K562 (cell line): ENCODE measurements around the gene LSM4. TPM values are rescaled to one million over a fixed set of nuclear protein-coding genes. Genes with fewer than 3 reads are reported as not detected.

ENCODE experiments used
- BCL6 ChIP-seq: fragments of 250-450 bp; sonication (Bioruptor Pico); IDR thresholded peaks from 2 replicates; pipeline ENCODE4 v1.4.0; 2020
- EP300 ChIP-seq: IDR thresholded peaks from 2 replicates; pipeline ENCODE4 v1.6.1; 2012; ENCODE audit warnings: low read length, improper control_type of control experiment
- NFIC ChIP-seq: fragments of 450-650 bp; IDR thresholded peaks from 2 replicates; pipeline ENCODE4 v1.6.1; 2017; ENCODE audit warnings: mild to moderate bottlenecking, inconsistent platforms
- NFYB ChIP-seq: IDR thresholded peaks from 2 replicates; pipeline ENCODE4 v1.6.1; 2011; ENCODE audit warnings: mild to moderate bottlenecking, moderate library complexity; ENCODE audit not compliant: insufficient read length; ENCODE audit errors: extremely low read depth
- RAD21 ChIP-seq, 2 experiments: fragments of 250-450 bp in 1 of 2; fragments of 450-650 bp in 1 of 2; sonication (Bioruptor Pico) in 1 of 2; formaldehyde crosslinking in 1 of 2; IDR thresholded peaks in 1 of 2; conservative IDR thresholded peaks in 1 of 2; 2 replicates each; pipeline versions ENCODE4 v1.4.0 to v1.8.0; 2020 to 2022; ENCODE audit warnings: mild to moderate bottlenecking in 2 of 2, moderate library complexity in 1 of 2
- SOX6 ChIP-seq: fragments of 450-650 bp; IDR thresholded peaks from 2 replicates; pipeline ENCODE4 v1.6.1; 2014; ENCODE audit warnings: mild to moderate bottlenecking
- ZNF12 ChIP-seq: sonication (generic); formaldehyde crosslinking; IDR thresholded peaks from 2 replicates; pipeline ENCODE4 v1.4.0; 2020; ENCODE audit warnings: mild to moderate bottlenecking, missing genetic modification reagents
- polyA plus RNA-seq, 8 experiments: library from polyadenylated mRNA; depleted of rRNA in 4 of 8; stranded (reverse) in 5 of 8; unstranded in 3 of 8; fragments of >200 nt; fragmentation: Nextera tagmentation in 2 of 8; fragmentation: Illumina TruSeq in 1 of 8; extraction: Ambion mirVana in 2 of 8; extraction: Trizol in 1 of 8; gene quantifications; 2 replicates each; pipeline versions ENCODE4 v1.2.1 to v1.2.3, GENCODE V29; 2011 to 2014; ENCODE audit warnings: inconsistent platforms in 1 of 8, missing spikeins in 1 of 8
- total RNA-seq, 7 experiments: library from RNA; depleted of rRNA in 6 of 7; stranded (reverse); fragments of >200 nt in 6 of 7; fragmentation: Illumina TruSeq in 2 of 7; extraction: Trizol in 2 of 7; gene quantifications; 2 replicates each; pipeline versions ENCODE4 v1.2.1 to v1.2.3, GENCODE V29; 2011 to 2021; ENCODE audit warnings: low replicate concordance in 1 of 7
- TF ChIP-seq, protein P1 (sequence below): fragments of 200-600 bp; sonication (generic); IDR thresholded peaks from one replicate; pipeline ENCODE4 v1.6.1; 2012; ENCODE audit warnings: mild to moderate bottlenecking, low read depth, low read length, inconsistent platforms
- TF ChIP-seq, protein P2 (sequence below): fragments of 450-650 bp; conservative IDR thresholded peaks from 2 replicates; pipeline ENCODE4 v1.6.1; 2016; ENCODE audit warnings: missing genetic modification characterization, low read depth, mild to moderate bottlenecking, missing compliant biosample characterization, moderate library complexity
- TF ChIP-seq, protein P3 (sequence below): fragments of 450-650 bp; IDR thresholded peaks from 2 replicates; pipeline ENCODE4 v1.6.1; 2014; ENCODE audit warnings: low read depth, mild to moderate bottlenecking, moderate library complexity, borderline replicate concordance
- TF ChIP-seq, protein P4 (sequence below), 2 experiments: fragments of 450-650 bp; conservative IDR thresholded peaks; 2 replicates each; pipeline ENCODE4 v1.6.1; 2017; ENCODE audit warnings: mild to moderate bottlenecking in 2 of 2, moderate library complexity in 2 of 2

The LSM4 gene
- total and polyA plus RNA-seq, 9 of the 15 experiments (the other 6 are each of a cell fraction or from before 2014, with no cell fraction given) = 11.9 to 763 (median 202) TPM

DNA sequence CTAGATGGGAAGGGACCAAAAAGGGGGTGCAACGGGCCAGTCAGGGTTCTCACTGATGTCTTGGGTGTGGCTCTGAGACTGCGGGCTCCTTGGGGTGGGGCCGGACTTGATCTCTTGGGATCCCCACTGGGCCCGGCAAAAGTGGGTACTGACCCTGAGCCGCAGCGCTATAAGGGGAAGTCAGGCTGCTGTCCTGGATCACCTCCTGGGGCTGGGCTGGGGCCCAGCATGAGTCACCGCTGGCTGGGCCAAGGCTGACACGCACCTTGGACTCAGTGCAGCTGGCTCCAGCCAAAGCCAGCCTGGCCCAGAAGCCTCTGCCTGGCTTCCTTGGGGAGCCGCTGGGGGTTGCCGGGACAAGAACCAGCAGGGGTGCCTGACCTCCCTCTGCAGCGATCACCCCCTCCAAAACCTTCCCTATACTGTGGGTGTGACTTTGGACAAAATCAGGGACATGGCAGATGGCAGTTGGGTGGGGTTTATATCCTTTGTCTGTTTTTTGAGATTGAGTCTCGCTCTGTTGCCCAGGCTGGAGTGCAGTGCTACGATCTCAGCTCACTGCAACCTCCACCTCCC is 48.0 kb downstream of the LSM4 start (continued):
- TF ChIP-seq, protein P1, sequence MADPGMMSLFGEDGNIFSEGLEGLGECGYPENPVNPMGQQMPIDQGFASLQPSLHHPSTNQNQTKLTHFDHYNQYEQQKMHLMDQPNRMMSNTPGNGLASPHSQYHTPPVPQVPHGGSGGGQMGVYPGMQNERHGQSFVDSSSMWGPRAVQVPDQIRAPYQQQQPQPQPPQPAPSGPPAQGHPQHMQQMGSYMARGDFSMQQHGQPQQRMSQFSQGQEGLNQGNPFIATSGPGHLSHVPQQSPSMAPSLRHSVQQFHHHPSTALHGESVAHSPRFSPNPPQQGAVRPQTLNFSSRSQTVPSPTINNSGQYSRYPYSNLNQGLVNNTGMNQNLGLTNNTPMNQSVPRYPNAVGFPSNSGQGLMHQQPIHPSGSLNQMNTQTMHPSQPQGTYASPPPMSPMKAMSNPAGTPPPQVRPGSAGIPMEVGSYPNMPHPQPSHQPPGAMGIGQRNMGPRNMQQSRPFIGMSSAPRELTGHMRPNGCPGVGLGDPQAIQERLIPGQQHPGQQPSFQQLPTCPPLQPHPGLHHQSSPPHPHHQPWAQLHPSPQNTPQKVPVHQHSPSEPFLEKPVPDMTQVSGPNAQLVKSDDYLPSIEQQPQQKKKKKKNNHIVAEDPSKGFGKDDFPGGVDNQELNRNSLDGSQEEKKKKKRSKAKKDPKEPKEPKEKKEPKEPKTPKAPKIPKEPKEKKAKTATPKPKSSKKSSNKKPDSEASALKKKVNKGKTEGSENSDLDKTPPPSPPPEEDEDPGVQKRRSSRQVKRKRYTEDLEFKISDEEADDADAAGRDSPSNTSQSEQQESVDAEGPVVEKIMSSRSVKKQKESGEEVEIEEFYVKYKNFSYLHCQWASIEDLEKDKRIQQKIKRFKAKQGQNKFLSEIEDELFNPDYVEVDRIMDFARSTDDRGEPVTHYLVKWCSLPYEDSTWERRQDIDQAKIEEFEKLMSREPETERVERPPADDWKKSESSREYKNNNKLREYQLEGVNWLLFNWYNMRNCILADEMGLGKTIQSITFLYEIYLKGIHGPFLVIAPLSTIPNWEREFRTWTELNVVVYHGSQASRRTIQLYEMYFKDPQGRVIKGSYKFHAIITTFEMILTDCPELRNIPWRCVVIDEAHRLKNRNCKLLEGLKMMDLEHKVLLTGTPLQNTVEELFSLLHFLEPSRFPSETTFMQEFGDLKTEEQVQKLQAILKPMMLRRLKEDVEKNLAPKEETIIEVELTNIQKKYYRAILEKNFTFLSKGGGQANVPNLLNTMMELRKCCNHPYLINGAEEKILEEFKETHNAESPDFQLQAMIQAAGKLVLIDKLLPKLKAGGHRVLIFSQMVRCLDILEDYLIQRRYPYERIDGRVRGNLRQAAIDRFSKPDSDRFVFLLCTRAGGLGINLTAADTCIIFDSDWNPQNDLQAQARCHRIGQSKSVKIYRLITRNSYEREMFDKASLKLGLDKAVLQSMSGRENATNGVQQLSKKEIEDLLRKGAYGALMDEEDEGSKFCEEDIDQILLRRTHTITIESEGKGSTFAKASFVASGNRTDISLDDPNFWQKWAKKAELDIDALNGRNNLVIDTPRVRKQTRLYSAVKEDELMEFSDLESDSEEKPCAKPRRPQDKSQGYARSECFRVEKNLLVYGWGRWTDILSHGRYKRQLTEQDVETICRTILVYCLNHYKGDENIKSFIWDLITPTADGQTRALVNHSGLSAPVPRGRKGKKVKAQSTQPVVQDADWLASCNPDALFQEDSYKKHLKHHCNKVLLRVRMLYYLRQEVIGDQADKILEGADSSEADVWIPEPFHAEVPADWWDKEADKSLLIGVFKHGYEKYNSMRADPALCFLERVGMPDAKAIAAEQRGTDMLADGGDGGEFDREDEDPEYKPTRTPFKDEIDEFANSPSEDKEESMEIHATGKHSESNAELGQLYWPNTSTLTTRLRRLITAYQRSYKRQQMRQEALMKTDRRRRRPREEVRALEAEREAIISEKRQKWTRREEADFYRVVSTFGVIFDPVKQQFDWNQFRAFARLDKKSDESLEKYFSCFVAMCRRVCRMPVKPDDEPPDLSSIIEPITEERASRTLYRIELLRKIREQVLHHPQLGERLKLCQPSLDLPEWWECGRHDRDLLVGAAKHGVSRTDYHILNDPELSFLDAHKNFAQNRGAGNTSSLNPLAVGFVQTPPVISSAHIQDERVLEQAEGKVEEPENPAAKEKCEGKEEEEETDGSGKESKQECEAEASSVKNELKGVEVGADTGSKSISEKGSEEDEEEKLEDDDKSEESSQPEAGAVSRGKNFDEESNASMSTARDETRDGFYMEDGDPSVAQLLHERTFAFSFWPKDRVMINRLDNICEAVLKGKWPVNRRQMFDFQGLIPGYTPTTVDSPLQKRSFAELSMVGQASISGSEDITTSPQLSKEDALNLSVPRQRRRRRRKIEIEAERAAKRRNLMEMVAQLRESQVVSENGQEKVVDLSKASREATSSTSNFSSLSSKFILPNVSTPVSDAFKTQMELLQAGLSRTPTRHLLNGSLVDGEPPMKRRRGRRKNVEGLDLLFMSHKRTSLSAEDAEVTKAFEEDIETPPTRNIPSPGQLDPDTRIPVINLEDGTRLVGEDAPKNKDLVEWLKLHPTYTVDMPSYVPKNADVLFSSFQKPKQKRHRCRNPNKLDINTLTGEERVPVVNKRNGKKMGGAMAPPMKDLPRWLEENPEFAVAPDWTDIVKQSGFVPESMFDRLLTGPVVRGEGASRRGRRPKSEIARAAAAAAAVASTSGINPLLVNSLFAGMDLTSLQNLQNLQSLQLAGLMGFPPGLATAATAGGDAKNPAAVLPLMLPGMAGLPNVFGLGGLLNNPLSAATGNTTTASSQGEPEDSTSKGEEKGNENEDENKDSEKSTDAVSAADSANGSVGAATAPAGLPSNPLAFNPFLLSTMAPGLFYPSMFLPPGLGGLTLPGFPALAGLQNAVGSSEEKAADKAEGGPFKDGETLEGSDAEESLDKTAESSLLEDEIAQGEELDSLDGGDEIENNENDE = peak; percentile 16
- TF ChIP-seq NFYB = no peak
- peak; percentile 7; the same call in 1 of the 2 replicates for TF ChIP-seq EP300
- TF ChIP-seq, protein P2, sequence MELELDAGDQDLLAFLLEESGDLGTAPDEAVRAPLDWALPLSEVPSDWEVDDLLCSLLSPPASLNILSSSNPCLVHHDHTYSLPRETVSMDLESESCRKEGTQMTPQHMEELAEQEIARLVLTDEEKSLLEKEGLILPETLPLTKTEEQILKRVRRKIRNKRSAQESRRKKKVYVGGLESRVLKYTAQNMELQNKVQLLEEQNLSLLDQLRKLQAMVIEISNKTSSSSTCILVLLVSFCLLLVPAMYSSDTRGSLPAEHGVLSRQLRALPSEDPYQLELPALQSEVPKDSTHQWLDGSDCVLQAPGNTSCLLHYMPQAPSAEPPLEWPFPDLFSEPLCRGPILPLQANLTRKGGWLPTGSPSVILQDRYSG = no peak
- no peak for TF ChIP-seq BCL6 (CRISPR knock-in tag)
- 0 out of 2 replicates have a peak, but pooled peaks have one; percentile 56 for TF ChIP-seq ZNF12 (CRISPR knock-in tag)
- TF ChIP-seq, protein P3, sequence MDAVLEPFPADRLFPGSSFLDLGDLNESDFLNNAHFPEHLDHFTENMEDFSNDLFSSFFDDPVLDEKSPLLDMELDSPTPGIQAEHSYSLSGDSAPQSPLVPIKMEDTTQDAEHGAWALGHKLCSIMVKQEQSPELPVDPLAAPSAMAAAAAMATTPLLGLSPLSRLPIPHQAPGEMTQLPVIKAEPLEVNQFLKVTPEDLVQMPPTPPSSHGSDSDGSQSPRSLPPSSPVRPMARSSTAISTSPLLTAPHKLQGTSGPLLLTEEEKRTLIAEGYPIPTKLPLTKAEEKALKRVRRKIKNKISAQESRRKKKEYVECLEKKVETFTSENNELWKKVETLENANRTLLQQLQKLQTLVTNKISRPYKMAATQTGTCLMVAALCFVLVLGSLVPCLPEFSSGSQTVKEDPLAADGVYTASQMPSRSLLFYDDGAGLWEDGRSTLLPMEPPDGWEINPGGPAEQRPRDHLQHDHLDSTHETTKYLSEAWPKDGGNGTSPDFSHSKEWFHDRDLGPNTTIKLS = peak; percentile 41; the same call in 1 of the 2 replicates
- 0 out of 4 replicates have a peak, but pooled peaks of 1 of the 2 experiments have one; percentile 2 for TF ChIP-seq RAD21 (CRISPR knock-in tag; conservative IDR thresholded peaks at IDR 0.05 in 1 of 2, IDR thresholded peaks at IDR 0.05 in 1 of 2)
- TF ChIP-seq, protein P4, sequence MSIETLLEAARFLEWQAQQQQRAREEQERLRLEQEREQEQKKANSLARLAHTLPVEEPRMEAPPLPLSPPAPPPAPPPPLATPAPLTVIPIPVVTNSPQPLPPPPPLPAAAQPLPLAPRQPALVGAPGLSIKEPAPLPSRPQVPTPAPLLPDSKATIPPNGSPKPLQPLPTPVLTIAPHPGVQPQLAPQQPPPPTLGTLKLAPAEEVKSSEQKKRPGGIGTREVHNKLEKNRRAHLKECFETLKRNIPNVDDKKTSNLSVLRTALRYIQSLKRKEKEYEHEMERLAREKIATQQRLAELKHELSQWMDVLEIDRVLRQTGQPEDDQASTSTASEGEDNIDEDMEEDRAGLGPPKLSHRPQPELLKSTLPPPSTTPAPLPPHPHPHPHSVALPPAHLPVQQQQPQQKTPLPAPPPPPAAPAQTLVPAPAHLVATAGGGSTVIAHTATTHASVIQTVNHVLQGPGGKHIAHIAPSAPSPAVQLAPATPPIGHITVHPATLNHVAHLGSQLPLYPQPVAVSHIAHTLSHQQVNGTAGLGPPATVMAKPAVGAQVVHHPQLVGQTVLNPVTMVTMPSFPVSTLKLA (conservative IDR thresholded peaks at IDR 0.05) = no peak
- 0 out of 2 replicates have a peak, but pooled peaks have one; percentile 22 for TF ChIP-seq SOX6
- peak; percentile 66 for TF ChIP-seq NFIC
